Activated naive CD8-positive, alpha-beta T cell treated with anti-CD3 and anti-CD28 coated beads, Interleukin-2, amount 50 U/mL, for 24 hours (primary cell): ENCODE measurements around the gene CDH13.
A peak's percentile ranks its signal among the peaks of the same experiment; 100 is the strongest.

Experiments used
- ATAC-seq: fragments of 150-1000 bp; cut with Tn5 transposase; one replicate; pipeline ENCODE4 v1.10.0; 2021
- DNase-seq: peaks from one replicate; pipeline ENCODE4 v3.0.0; 2021
- H3K27ac Mint-ChIP-seq: one replicate; pipeline ENCODE4 v1.8.0; 2021; ENCODE audit warnings: mild to moderate bottlenecking, mixed read lengths
- H3K27me3 Mint-ChIP-seq: one replicate; pipeline ENCODE4 v1.8.0; 2021; ENCODE audit warnings: mixed read lengths
- H3K36me3 Mint-ChIP-seq: one replicate; pipeline ENCODE4 v1.8.0; 2021; ENCODE audit warnings: low read depth, mixed read lengths
- H3K4me1 Mint-ChIP-seq: one replicate; pipeline ENCODE4 v1.8.0; 2021; ENCODE audit warnings: mixed read lengths
- H3K4me3 Mint-ChIP-seq: one replicate; pipeline ENCODE4 v1.8.0; 2021; ENCODE audit warnings: mild to moderate bottlenecking, moderate library complexity, mixed read lengths
- H3K9me3 Mint-ChIP-seq: one replicate; pipeline ENCODE4 v1.8.0; 2021; ENCODE audit warnings: mixed read lengths

CDH13 gene

DNA sequence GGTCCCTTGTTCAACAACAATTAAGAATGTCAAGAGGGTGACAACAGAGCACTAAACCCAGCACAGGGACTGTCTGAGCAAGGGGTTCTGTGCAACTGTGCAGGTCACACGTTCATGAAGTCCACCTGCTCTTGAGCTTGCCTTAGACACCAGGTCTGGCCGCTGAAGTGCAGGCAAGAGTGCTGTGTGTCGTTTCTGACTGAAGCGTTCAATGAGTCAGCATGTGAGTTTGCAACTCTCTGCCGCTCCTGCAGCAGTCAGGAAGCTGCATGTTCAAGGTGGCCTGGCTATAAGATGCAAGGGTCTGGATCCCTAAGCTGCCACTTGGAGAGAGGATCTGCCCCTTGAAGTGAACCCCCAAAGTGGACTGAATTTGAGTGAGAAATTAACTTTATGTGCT is 848.3 kb downstream of the CDH13 start:
- DNase-seq (no peak), ATAC-seq (no peak)
- Mint-ChIP-seq H3K36me3 (no peaks in the 10 kb centered on the region), H3K27ac (no peak overlapping the region), H3K9me3 (peaks cover 4% of the 10 kb centered on the region), H3K27me3 (peaks cover 2% of the 10 kb centered on the region), H3K4me1 (no peaks in the 10 kb centered on the region), H3K4me3 (no peak overlapping the region)

DNA sequence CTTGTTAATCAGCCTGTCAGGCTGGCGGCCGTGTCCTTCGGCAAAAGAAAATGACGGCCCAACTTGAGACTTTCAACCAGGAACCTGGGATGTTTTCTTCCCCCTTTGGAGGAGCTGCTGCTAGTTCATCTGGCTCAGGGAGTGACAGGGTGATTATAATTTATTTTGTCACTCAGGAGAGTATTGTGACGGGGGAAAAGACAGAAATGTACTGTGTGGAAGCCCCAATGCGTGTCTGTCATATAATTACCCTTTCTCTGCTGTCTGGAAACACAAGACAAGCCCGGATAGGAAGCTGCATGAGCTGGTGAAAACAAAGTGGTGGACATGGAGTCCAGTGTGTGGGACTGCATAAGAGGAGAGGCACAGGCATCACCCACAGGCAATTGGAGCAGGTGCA is 854.8 kb downstream of the CDH13 start:
- ATAC-seq (no peak), DNase-seq (no peak)
- Mint-ChIP-seq H3K4me3 (no peak overlapping the region), H3K27ac (no peak overlapping the region), H3K4me1 (no peaks in the 10 kb centered on the region), H3K36me3 (no peaks in the 10 kb centered on the region), H3K9me3 (peaks cover 4% of the 10 kb centered on the region), H3K27me3 (peaks cover 2% of the 10 kb centered on the region)

DNA sequence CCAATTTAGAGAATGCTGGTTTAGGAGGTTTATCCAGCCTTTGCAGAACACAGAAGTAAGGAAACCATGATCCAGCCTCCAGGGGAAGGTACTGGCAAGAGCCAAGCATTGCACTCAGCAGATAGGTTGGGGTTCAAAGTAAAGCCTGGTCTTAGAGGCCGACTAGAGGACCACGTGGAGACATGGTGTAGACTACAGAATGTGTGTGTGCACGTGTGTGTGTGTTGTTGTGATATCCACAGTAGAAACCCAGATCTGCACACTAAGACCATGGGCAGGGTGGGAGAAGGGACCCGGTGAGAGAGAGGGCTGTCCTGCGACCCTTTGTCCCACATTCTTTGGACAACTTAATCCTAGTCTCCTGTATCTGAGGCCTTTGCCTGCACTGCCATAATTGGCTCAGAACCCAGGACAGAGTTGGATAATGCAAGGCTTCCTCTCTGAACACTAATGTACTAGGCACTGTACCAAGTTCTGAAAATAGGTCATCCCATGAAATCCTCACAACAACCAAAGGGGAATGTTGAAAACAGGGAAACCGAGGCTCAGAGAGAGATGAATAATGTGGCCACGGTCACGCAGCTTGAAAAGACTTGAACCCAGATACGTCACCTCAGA is 855.9 kb downstream of the CDH13 start:
- Mint-ChIP-seq H3K27me3 (peaks cover 2% of the 10 kb centered on the region), H3K27ac (no peak overlapping the region), H3K4me3 (no peak overlapping the region), H3K4me1 (no peaks in the 10 kb centered on the region), H3K9me3 (peaks cover 4% of the 10 kb centered on the region), H3K36me3 (no peaks in the 10 kb centered on the region)
- ATAC-seq (no peak), DNase-seq (no peak)

DNA sequence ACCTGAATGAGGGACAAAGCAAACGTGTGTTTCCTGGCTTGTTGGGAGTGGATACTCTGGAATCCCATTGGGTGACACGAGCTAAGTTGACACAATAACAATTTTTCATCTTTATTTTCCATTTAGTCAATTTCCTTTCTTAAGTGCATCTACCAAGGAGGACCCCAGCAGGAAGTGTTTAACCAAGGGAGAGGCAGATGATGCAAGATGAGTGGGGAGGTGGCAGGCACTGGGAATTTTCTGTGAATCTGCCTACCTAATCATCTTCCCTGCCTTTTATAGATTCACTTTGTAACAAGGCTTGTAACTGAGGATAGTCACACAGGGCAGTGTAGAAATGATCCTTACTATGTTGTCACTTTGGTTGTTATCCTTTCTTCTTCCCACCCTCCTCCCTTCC is 863.3 kb downstream of the CDH13 start:
- no peaks in the 10 kb centered on the region for H3K36me3 Mint-ChIP-seq
- no peaks in the 10 kb centered on the region for H3K4me1 Mint-ChIP-seq

DNA sequence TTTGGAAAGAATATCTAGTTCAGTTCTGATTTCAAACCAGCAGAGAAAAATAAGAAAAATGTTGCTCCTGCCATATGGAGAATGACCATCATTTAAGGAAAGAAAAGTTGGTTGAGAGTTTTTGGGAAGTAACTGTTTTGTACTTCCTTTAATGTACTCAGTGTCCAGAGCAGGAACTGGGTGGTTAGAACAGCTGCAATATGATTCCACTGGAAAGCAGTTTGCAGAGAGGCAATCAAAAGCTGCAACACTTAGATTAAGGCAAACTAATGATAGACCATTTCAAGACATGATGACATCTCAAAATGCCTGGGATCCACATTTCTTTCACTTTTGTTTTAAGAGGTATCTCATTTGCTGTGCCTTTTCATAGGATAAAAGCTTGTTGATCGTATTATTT is 867.7 kb downstream of the CDH13 start:
- no peak for DNase-seq
- peaks cover 12% of the 10 kb centered on the region for H3K9me3 Mint-ChIP-seq
- H3K4me1 Mint-ChIP-seq, result no peaks in the 10 kb centered on the region
- H3K4me3 Mint-ChIP-seq, result no peak overlapping the region
- H3K36me3 Mint-ChIP-seq, result no peaks in the 10 kb centered on the region
- ATAC-seq, result no peak
- no peak overlapping the region for H3K27ac Mint-ChIP-seq
- H3K27me3 Mint-ChIP-seq, result no peaks in the 10 kb centered on the region

More for the DNA sequence above, 863.3 kb downstream of the CDH13 start:
- no peak for DNase-seq
- Mint-ChIP-seq H3K27me3 (no peaks in the 10 kb centered on the region), H3K4me3 (no peak overlapping the region), H3K9me3 (peaks cover 3% of the 10 kb centered on the region), H3K27ac (no peak overlapping the region)
- ATAC-seq, result no peak

DNA sequence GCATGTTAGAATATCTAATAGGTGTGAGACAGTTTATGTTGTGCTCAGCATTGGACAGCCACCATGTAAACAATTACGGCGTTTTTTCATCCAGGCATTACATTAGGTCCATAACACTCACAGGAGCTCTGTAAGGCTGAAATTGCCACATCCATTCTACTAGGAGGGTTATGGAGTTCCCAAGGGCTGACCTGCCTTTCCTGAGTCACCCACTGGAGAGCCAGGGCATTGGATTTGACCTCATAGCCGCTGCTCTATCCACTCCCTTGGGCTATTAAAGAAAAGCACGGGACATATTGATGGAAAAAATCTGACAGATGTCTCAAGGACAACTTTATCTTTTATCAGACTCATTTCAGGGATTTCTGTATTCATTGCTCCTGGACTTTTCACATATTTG is 874.7 kb downstream of the CDH13 start:
- Mint-ChIP-seq H3K4me1 (no peaks in the 10 kb centered on the region), H3K27ac (no peak overlapping the region), H3K27me3 (no peaks in the 10 kb centered on the region), H3K36me3 (no peaks in the 10 kb centered on the region), H3K4me3 (no peak overlapping the region), H3K9me3 (peaks cover 8% of the 10 kb centered on the region)
- DNase-seq, result no peak
- no peak for ATAC-seq

DNA sequence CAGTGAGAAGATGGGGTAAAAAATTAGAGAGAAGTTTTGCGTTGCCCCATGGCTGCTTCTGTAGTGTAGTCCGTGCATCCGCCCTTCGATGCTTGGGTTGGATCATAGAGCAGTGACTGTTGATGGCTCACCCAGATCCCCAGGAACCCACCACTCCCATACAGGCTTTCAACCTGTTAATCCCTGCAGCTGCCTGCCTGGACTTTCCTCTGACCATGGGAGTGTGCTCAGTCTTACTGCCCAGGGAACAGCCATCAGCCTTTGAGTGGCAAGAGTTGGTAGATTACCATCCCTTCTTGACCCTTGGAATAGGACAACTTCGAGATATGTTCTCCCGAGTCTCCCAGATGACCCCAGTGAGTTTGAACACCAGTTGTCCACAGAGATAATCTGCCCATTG is 881.5 kb downstream of the CDH13 start:
- ATAC-seq (no peak), DNase-seq (no peak)
- no peaks in the 10 kb centered on the region for H3K36me3 Mint-ChIP-seq
- no peaks in the 10 kb centered on the region for H3K4me1 Mint-ChIP-seq
- H3K27ac Mint-ChIP-seq, result no peak overlapping the region
- no peaks in the 10 kb centered on the region for H3K9me3 Mint-ChIP-seq
- H3K27me3 Mint-ChIP-seq, result no peaks in the 10 kb centered on the region
- H3K4me3 Mint-ChIP-seq, result no peak overlapping the region

DNA sequence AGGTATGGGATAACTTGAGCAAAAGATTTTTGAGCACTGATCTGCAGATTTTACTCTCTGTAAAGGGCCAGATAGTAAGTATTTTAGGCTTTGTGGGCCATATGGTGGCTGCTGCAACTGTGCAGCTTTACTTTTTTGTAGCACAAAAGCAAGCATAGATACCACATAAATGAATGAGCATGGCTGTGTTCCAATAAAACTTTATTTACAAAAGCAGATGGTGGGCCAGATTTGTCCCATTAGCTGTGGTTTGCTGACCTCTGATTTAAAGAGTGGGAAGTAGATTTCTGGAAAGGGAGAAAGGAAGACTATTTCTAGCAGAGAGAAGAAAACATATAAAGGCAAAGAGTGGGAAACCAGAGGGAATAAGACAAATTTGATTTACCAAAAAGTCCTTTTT is 882.5 kb downstream of the CDH13 start:
- ATAC-seq (no peak), DNase-seq (no peak)
- H3K27me3 Mint-ChIP-seq, result no peaks in the 10 kb centered on the region
- H3K4me3 Mint-ChIP-seq, result no peak overlapping the region
- no peaks in the 10 kb centered on the region for H3K4me1 Mint-ChIP-seq
- H3K9me3 Mint-ChIP-seq, result no peaks in the 10 kb centered on the region
- no peak overlapping the region for H3K27ac Mint-ChIP-seq
- H3K36me3 Mint-ChIP-seq, result no peaks in the 10 kb centered on the region

DNA sequence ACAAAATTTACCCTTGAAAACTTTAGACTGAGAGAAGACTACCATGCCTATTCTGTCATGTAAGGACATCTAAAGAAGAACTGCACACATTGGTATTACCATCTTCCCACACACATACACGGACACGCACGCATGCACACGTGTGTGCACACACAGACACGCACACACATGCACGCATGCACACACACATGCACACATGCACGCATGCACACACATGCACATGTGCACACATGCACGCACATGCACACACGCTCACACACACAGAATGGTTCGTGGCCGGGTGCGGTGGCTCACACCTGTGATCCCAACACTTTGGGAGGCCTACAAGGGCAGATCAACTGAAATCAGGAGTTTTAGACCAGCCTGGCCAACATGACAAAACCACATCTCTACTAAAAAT is 884.1 kb downstream of the CDH13 start:
- ATAC-seq (no peak), DNase-seq (no peak)
- H3K4me3 Mint-ChIP-seq, result no peak overlapping the region

DNA sequence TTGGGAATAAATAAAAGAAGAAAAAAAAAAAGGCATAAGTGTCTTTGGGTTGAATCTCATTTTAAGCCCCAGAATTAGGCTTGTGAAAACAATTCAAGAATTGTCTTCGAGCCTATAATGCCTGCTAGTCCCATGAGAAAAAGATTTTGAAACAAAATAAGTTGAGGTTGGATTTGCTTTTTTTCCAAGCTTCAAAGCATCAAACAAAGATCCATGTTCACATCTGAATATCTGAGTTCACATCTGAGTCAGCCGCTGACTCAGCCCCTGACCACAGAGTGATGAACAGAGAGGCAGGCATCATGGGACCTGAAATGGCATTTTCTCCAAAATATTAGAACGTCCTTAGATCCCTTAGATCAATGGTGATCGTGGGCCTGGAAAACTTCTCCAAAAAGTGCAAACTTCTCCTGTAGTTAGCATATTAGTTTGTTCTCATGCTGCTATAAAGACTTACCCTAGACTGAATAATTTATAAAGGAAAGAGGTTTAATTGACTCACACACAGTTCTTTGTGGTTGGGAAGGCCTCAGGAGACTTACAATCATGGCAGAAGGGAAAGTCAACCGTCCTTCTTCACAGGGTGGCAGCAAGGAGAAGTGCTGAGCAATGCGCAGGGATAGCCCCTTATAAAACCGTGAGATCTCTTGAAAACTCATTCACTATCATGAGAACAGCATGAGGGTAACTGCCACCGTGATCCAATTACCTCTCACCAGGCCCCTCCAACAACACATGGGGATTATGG is 886.4 kb downstream of the CDH13 start:
- H3K4me1 Mint-ChIP-seq, result no peaks in the 10 kb centered on the region
- no peak overlapping the region for H3K4me3 Mint-ChIP-seq
- no peak overlapping the region for H3K27ac Mint-ChIP-seq
- ATAC-seq (no peak), DNase-seq (peak; percentile 2)
- H3K9me3 Mint-ChIP-seq, result peaks cover 14% of the 10 kb centered on the region
- H3K36me3 Mint-ChIP-seq, result no peaks in the 10 kb centered on the region
- no peaks in the 10 kb centered on the region for H3K27me3 Mint-ChIP-seq

More for the DNA sequence above, 884.1 kb downstream of the CDH13 start:
- no peaks in the 10 kb centered on the region for H3K36me3 Mint-ChIP-seq
- H3K27me3 Mint-ChIP-seq, result no peaks in the 10 kb centered on the region
- no peak overlapping the region for H3K27ac Mint-ChIP-seq
- H3K4me1 Mint-ChIP-seq, result no peaks in the 10 kb centered on the region
- H3K9me3 Mint-ChIP-seq, result no peaks in the 10 kb centered on the region

DNA sequence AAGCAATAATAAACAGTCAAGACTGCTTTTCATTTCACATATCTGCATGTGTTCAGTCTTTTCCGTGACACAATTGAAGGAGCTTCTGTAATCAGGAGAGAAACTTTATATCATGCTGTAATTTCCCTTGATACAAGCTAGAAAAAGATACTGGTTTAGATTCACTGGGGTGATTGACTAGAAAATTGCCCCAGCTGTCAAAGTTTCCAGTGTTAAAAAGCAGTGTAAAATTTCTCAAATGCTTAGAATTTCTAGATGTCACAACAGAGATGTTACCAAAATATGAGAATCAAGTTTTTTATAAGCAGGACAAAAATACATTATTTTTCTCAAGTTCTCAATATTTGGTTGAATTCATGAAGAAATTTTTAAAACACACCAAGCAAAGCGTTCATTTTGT is 888.6 kb downstream of the CDH13 start:
- DNase-seq, result no peak
- ATAC-seq, result no peak
- peaks cover 25% of the 10 kb centered on the region for H3K9me3 Mint-ChIP-seq
- no peaks in the 10 kb centered on the region for H3K36me3 Mint-ChIP-seq
- no peaks in the 10 kb centered on the region for H3K4me1 Mint-ChIP-seq
- no peak overlapping the region for H3K27ac Mint-ChIP-seq
- H3K4me3 Mint-ChIP-seq, result no peak overlapping the region
- no peaks in the 10 kb centered on the region for H3K27me3 Mint-ChIP-seq

DNA sequence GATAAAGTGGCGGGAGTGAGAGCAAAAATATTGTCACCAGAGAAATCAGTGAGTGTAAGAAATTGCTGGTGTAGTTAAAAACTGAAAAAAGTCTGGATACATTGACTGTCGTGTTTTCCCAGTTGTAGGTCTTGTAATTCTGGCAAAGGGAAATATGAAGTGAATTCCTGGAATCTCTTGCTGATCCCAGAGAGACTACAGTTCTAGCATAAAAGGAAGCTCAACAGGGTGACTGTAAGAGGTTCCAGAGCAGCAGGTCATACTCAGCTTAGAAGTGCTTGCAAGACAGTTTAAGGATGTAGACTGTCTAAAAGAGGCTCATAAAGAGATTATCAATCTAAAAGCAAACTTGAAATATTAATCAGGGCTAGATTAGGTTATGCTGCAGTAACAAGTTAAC is 890.2 kb downstream of the CDH13 start:
- DNase-seq (no peak), ATAC-seq (no peak)
- Mint-ChIP-seq H3K4me3 (no peak overlapping the region), H3K4me1 (no peaks in the 10 kb centered on the region), H3K36me3 (no peaks in the 10 kb centered on the region), H3K27me3 (no peaks in the 10 kb centered on the region), H3K9me3 (peaks cover 25% of the 10 kb centered on the region), H3K27ac (no peak overlapping the region)

DNA sequence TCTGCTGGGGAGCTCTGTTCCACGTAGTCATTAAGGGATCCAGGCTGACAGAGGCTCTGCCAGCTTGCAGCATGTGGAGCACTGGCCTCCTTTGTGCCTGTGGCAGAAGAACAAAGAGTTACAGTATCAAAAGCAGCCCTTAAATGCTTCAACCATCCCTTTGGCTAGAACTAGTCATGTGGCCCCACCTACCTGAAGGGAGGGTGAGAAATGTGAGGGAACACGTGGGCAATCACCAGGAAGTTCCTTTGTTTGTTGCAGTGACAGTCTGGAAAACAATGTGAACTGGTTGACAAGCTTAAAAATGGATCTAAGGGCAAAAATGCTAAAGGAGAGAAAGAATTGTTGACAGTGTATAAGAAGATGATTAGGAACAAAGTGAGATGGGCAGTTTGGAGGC is 890.6 kb downstream of the CDH13 start:
- H3K27me3 Mint-ChIP-seq, result no peaks in the 10 kb centered on the region
- H3K4me3 Mint-ChIP-seq, result no peak overlapping the region
- ATAC-seq, result no peak
- peaks cover 25% of the 10 kb centered on the region for H3K9me3 Mint-ChIP-seq
- H3K4me1 Mint-ChIP-seq, result no peaks in the 10 kb centered on the region
- no peak for DNase-seq
- H3K36me3 Mint-ChIP-seq, result no peaks in the 10 kb centered on the region
- H3K27ac Mint-ChIP-seq, result no peak overlapping the region

DNA sequence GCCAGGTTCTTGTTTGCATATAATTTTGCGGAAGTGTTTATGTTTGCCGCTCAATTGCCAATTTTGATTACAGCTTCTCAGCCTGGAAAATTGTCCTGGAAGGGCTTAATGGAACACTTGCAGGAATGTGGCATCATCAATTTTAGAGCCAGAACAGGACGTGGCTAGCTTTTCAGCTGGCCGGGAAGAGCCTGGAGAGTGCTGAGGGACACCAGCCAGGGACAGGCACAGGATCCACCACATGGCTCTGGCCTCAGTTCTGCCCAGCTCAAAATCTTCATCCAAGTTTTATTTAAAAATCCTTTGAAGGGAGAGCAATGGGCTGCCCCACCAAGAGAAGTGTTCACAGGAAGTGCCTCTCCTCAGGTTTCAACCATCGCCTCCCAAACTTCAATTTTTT is 893.8 kb downstream of the CDH13 start:
- Mint-ChIP-seq H3K4me3 (no peak overlapping the region), H3K9me3 (peaks cover 28% of the 10 kb centered on the region), H3K4me1 (no peaks in the 10 kb centered on the region), H3K27ac (no peak overlapping the region), H3K27me3 (no peaks in the 10 kb centered on the region), H3K36me3 (no peaks in the 10 kb centered on the region)
- DNase-seq (no peak), ATAC-seq (no peak)

DNA sequence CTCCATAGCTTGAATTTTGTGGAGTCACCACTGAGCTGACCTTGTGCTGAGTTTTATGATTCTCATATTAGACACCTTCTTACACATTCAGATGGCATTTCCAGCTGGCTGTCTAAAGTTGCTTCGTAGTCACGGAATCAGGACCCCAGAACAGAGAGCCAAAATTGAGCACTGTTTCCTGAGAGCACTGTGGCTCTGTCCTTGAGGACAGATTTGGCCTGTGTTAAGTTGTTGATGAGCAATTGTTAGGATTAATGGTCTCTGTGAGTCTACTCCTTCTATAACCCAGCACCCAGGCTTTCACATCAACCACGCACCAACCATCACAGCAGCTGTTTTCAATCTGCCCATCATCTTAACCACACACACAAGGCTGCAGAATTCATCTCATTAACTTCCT is 903.5 kb downstream of the CDH13 start:
- peaks cover 6% of the 10 kb centered on the region for H3K9me3 Mint-ChIP-seq
- H3K27me3 Mint-ChIP-seq, result no peaks in the 10 kb centered on the region
- H3K4me3 Mint-ChIP-seq, result no peak overlapping the region
- DNase-seq (no peak), ATAC-seq (no peak)
- H3K27ac Mint-ChIP-seq, result no peak overlapping the region
- no peaks in the 10 kb centered on the region for H3K36me3 Mint-ChIP-seq
- peaks cover 2% of the 10 kb centered on the region for H3K4me1 Mint-ChIP-seq
